HUES48 (cell line): ENCODE data around the gene CDC14B.

ENCODE experiments used
- H3K27ac ChIP-seq: one replicate; pipeline ENCODE4 v1.7.0; 2013; ENCODE audit warnings: low read depth, low read length, inconsistent platforms
- H3K27me3 ChIP-seq: 2 replicates; pipeline ENCODE4 v1.6.1; 2013; ENCODE audit warnings: mild to moderate bottlenecking, low read length; ENCODE audit not compliant: control insufficient read depth, insufficient read depth
- H3K36me3 ChIP-seq: 2 replicates; pipeline ENCODE4 v1.6.1; 2013; ENCODE audit warnings: low read length; ENCODE audit not compliant: control insufficient read depth, insufficient read depth
- H3K4me1 ChIP-seq: 2 replicates; pipeline ENCODE4 v1.6.1; 2013; ENCODE audit warnings: mild to moderate bottlenecking, low read length; ENCODE audit not compliant: control insufficient read depth, insufficient read depth
- H3K4me3 ChIP-seq: 2 replicates; pipeline ENCODE4 v1.5.1; 2013; ENCODE audit warnings: mild to moderate bottlenecking, low read depth, low read length
- H3K9ac ChIP-seq: 2 replicates; pipeline ENCODE4 v1.6.1; 2013; ENCODE audit warnings: mild to moderate bottlenecking, low read depth, low read length, moderate library complexity
- H3K9me3 ChIP-seq: 2 replicates; pipeline ENCODE4 v1.6.1; 2013; ENCODE audit warnings: low read length; ENCODE audit not compliant: control insufficient read depth, insufficient read depth

CDC14B gene

GRCh38 chr9:96491079-96491879, 128.4 kb downstream of the CDC14B start:
- peaks cover 7% of the 10 kb centered on the region; the same call in 1 of the 2 replicates for H3K4me1 ChIP-seq
- H3K27me3 ChIP-seq, result no peaks in the 10 kb centered on the region
- peaks cover 46% of the 10 kb centered on the region for H3K36me3 ChIP-seq
- H3K9me3 ChIP-seq, result no peaks in the 10 kb centered on the region
- no peak overlapping the region for H3K4me3 ChIP-seq
- H3K9ac ChIP-seq, result no peak overlapping the region
- H3K27ac ChIP-seq, result no peak overlapping the region

GRCh38 chr9:96490534-96491078, 129.0 kb downstream of the CDC14B start:
- peaks cover 7% of the 10 kb centered on the region; the same call in 1 of the 2 replicates for H3K4me1 ChIP-seq
- no peaks in the 10 kb centered on the region for H3K9me3 ChIP-seq
- no peak overlapping the region for H3K27ac ChIP-seq
- peaks cover 50% of the 10 kb centered on the region for H3K36me3 ChIP-seq
- H3K4me3 ChIP-seq, result no peak overlapping the region
- no peak overlapping the region for H3K9ac ChIP-seq
- no peaks in the 10 kb centered on the region for H3K27me3 ChIP-seq

- Histone ChIP-seq H3K9me3 (no peaks in the 10 kb centered on the region), H3K9ac (no peak overlapping the region), H3K4me1 (peaks cover 7% of the 10 kb centered on the region; the same call in 1 of the 2 replicates), H3K36me3 (peaks cover 58% of the 10 kb centered on the region), H3K27me3 (no peaks in the 10 kb centered on the region), H3K27ac (no peak overlapping the region), H3K4me3 (no peak overlapping the region)
These were observed 130.1 kb downstream of the CDC14B start for GRCh38 chr9:96489482-96489979.

DNA sequence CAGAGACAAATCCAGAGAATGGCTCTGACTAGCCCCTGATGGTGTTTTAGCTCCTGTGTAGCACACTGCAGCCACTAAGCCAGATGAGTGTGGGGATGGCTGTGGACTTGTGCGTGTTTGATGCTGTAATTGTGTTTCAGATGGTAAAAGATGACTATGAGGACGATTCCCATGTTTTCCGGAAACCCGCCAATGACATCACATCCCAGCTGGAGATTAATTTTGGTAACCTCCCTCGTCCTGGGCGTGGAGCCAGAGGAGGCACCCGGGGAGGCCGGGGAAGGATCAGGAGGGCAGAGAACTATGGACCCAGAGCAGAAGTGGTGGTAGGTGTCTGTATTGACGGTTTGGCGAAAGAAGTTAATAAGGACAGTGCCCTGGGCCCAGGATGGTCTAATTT, 131.7 kb downstream of the CDC14B start:
- no peaks in the 10 kb centered on the region for H3K27me3 ChIP-seq
- no peak overlapping the region for H3K4me3 ChIP-seq
- no peaks in the 10 kb centered on the region for H3K4me1 ChIP-seq
- H3K9ac ChIP-seq, result no peak overlapping the region
- H3K27ac ChIP-seq, result no peak overlapping the region
- H3K9me3 ChIP-seq, result no peaks in the 10 kb centered on the region
- peaks cover 57% of the 10 kb centered on the region for H3K36me3 ChIP-seq

DNA sequence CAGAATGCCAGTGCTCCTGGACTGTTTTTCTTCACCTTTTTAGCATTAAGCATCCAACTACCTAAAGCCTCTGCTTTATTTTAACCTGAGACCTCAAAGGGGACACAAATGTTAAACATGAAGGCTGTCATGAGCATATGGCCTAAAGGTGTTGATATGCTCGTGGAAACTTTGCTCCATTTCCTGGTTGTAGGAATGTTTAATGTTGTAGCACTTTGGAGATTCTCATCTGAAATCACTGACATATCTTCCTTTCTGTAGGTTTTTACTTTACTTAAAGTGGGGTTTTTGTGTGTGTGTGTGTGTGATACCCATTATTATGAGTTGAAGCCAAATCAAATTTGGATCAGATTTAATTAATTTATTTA, 132.6 kb downstream of the CDC14B start:
- Histone ChIP-seq H3K36me3 (peaks cover 57% of the 10 kb centered on the region), H3K4me3 (no peak overlapping the region), H3K9me3 (no peaks in the 10 kb centered on the region), H3K4me1 (no peaks in the 10 kb centered on the region), H3K27me3 (no peaks in the 10 kb centered on the region), H3K27ac (no peak overlapping the region), H3K9ac (0 out of 2 replicates have a peak overlapping the region, but pooled peaks have one; percentile 21)

DNA sequence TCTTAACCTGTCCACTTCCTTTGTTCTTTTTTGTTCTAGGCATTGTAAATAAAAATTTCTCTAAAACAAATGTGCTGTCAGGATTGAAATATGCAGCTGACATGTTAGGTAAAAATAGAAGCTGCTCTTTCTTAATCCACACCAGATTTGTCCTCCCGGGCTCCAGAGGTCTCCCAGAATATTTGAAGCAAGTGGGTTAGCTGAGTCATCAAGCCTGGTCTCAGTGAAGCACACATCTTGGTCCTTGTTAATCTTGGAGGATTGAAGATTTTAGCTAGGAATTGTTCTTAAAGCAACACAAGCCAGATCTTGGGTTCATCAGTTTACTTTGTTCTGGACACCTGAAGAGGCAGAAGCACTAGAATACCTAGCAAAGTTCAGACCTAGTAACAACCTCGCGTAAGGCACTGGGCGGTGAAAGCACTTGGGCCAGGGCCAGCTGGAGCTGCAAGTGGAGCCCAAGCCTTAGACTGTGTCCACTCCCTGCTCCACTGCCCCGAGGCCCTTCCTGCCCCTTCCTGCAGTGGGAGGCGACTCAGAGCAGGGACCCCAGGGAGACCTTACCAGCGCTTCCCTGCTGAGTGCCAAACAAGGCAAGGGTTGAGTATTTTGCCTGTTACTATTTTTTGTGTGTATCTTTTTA, 133.1 kb downstream of the CDC14B start:
- H3K36me3 ChIP-seq, result peaks cover 54% of the 10 kb centered on the region
- 0 out of 2 replicates have a peak overlapping the region, but pooled peaks have one; percentile 21 for H3K9ac ChIP-seq
- H3K27me3 ChIP-seq, result no peaks in the 10 kb centered on the region

GRCh38 chr9:96485280-96485679, 134.4 kb downstream of the CDC14B start:
- Histone ChIP-seq H3K36me3 (peaks cover 41% of the 10 kb centered on the region), H3K4me3 (no peak overlapping the region), H3K27me3 (no peaks in the 10 kb centered on the region), H3K9ac (no peak overlapping the region), H3K27ac (no peak overlapping the region), H3K4me1 (no peaks in the 10 kb centered on the region), H3K9me3 (no peaks in the 10 kb centered on the region)

More for the DNA sequence above, 133.1 kb downstream of the CDC14B start:
- H3K4me3 ChIP-seq, result no peak overlapping the region
- no peak overlapping the region for H3K27ac ChIP-seq
- no peaks in the 10 kb centered on the region for H3K9me3 ChIP-seq
- H3K4me1 ChIP-seq, result no peaks in the 10 kb centered on the region

GRCh38 chr9:96484521-96484931, 135.1 kb downstream of the CDC14B start:
- H3K27me3 ChIP-seq, result no peaks in the 10 kb centered on the region
- no peaks in the 10 kb centered on the region for H3K4me1 ChIP-seq
- peaks cover 34% of the 10 kb centered on the region for H3K36me3 ChIP-seq
- H3K27ac ChIP-seq, result no peak overlapping the region
- H3K9ac ChIP-seq, result no peak overlapping the region
- no peak overlapping the region for H3K4me3 ChIP-seq
- no peaks in the 10 kb centered on the region for H3K9me3 ChIP-seq

DNA sequence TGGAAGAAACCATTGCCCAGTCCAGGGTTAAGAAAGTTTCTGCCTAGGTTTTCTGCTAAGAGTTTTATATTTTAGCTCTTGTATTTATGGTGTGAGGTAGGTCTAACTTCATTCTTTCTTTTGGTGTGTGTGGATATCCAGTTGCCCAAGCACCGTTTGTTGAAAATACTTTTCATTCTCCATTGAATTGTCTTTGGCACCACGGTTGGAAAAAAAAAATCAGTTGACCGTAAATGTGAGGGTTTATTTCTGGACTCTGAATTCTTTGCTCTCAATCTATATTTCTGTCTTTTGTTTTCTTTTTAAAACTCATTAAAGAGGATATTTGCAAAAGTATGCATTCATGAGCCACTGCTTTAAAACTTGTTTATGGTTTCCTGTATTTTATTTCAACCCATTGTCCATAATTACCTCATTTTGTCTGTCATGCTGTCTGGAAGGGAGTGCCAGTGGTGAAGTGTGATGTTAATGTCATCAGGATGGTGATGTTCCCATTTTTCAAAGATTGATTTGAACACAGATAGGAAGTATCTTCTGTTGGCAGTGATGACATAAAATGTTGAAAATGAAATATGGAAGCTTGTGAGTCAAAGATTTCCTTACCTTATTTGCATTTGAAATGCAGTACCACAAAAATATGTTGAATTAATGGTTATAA, 135.8 kb downstream of the CDC14B start:
- no peak overlapping the region for H3K9ac ChIP-seq
- H3K9me3 ChIP-seq, result no peaks in the 10 kb centered on the region

DNA sequence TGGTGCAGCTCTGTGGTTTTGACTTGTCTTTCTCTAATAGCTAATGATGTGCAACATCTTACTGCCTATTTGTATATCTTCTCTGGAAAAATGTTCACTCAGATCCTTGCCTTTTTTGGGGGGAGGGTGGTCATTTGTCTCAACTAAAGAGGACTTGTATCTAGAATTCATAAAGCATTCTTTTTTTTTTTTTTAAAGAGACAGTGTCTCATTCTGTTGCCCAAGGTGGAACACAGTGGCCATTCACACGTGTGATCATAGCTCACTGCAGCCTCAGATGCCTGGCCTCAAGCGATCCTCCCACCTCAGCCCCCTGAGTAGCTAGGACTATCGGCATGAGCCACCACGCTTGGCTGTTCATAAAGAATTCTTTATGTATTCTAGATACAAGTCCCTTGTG, 136.4 kb downstream of the CDC14B start:
- peaks cover 24% of the 10 kb centered on the region for H3K36me3 ChIP-seq
- H3K27me3 ChIP-seq, result no peaks in the 10 kb centered on the region

More for the DNA sequence above, 135.8 kb downstream of the CDC14B start:
- no peaks in the 10 kb centered on the region for H3K4me1 ChIP-seq
- H3K27ac ChIP-seq, result no peak overlapping the region
- no peak overlapping the region for H3K4me3 ChIP-seq
- H3K36me3 ChIP-seq, result peaks cover 31% of the 10 kb centered on the region
- H3K27me3 ChIP-seq, result no peaks in the 10 kb centered on the region

More for the DNA sequence above, 136.4 kb downstream of the CDC14B start:
- no peak overlapping the region for H3K9ac ChIP-seq
- H3K4me1 ChIP-seq, result no peaks in the 10 kb centered on the region
- no peaks in the 10 kb centered on the region for H3K9me3 ChIP-seq
- H3K27ac ChIP-seq, result no peak overlapping the region
- H3K4me3 ChIP-seq, result no peak overlapping the region
